ENCODE data around the gene CYB561A3.

Gene CYB561A3

DNA sequence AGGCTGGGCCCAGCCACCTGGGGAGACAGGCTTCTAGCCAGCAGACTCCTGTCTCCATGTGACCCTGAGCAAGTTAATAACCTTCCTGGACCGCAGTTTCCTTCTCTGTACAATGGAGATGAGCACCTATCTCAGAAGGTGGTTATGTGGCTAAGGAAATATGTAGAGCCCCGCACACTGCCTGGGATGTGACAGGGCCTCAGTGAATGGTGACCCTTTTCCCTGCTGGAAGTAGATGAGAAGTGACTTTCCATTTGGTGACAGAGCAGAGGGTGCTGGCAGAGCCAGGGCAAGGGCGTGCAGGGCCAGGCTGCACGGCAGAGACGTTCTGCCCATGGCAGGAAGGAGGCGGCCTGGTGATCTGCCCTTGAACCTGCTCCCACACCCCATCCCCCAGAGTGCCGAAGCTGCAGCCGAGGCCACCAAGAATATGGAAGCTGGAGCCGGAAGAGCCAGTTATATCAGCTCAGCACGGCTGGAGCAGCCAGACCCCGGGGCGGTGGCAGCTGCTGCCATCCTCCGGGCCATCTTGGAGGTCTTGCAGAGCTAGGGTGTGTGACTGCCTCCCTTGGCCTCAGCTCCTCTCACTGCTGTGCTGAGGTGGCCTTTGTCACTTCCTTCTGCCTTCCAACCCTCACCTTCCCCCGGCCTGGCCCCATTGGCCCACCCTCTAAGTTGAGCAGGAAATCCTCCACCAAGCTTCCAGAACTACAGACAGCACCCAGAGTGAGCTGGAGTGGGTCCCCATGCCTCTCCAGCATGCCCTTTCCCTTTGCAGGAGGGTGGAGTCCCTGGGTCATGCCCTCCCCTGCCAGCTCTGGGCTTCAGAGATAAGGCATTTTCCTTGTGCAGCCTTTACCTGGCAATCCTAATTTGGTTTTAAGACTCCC lies 15.5 kb downstream of the CYB561A3 start:
- no peak overlapping the region for H3K4me3 ChIP-seq (ENCODE audit: low read depth, low read length)
- no peak for DNase-seq (ENCODE audit: low read depth)
- TF ChIP-seq, protein P1, sequence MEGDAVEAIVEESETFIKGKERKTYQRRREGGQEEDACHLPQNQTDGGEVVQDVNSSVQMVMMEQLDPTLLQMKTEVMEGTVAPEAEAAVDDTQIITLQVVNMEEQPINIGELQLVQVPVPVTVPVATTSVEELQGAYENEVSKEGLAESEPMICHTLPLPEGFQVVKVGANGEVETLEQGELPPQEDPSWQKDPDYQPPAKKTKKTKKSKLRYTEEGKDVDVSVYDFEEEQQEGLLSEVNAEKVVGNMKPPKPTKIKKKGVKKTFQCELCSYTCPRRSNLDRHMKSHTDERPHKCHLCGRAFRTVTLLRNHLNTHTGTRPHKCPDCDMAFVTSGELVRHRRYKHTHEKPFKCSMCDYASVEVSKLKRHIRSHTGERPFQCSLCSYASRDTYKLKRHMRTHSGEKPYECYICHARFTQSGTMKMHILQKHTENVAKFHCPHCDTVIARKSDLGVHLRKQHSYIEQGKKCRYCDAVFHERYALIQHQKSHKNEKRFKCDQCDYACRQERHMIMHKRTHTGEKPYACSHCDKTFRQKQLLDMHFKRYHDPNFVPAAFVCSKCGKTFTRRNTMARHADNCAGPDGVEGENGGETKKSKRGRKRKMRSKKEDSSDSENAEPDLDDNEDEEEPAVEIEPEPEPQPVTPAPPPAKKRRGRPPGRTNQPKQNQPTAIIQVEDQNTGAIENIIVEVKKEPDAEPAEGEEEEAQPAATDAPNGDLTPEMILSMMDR (conservative IDR thresholded peaks at IDR 0.05; ENCODE audit: low read depth, low read length): no peak

DNA sequence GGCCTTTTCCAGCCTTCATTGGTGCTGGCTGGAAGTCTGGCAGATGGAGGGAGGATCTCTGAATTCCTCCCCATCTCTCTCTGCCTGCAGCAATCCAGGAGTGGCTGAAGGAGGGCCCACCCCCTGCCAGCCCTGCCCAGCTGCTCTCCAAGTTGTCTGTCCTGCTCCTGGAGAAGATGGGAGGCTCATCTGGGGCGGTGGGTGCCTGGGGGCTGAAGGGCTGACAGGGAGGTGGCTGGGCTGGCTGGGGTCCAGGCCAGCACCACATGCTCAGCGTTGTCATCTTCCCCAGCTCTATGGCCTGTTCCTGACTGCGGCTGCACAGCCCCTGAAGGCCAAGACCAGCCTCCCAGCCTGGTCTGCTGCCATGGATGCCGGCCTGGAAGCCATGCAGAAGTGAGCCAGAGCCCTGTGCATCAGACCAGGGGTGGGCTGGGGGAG lies 16.5 kb downstream of the CYB561A3 start:
- TF ChIP-seq, protein P1 (conservative IDR thresholded peaks at IDR 0.05; ENCODE audit: low read depth, low read length): no peak
- no peak for DNase-seq (ENCODE audit: low read depth)
- H3K4me3 ChIP-seq (ENCODE audit: low read depth, low read length): no peak overlapping the region

DNA sequence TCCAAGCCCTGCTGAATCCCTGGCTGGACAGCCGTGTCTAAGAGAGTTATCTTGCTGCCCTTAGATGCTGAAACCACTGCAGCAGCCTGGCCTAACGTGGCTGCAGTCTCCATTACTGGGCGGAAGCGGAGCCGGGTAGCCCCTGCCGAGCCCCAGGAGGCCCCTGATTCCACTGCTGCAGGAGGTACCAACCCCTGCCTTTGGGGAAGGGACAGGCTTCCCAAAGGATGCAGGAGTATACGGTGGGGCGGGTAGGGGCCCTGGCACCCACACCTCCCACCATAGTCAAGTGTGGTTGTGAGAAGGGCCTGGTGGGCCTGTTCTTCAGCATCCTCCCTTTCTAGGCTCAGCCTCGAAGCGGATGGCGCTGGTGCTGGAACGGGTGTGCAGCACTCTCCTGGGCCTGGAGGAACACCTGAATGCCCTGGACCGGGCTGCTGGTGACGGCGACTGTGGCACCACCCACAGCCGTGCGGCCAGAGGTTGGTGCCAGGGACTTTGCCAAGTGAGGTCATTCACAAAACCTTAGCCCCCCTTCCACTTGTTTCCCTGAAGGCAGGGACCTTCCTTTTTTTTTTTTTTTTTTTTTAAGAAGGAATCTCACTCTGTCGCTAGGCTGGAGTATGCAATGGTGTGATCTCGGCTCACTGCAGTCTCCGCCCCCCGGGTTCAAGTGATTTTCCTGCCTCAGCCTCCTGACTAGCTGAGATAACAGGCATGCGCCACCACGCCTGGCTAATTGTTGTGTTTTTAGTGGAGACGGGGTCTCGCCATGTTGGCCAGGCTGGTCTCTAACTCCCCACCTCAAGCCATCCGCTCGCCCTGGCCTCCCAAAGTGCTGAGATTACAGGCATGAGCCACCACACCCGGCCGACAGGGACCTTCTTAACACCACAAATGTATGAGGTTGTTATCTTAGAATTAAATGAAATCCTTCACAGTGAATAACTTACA lies 17.6 kb downstream of the CYB561A3 start:
- H3K4me3 ChIP-seq (ENCODE audit: low read depth, low read length): no peak overlapping the region
- DNase-seq (ENCODE audit: low read depth): no peak
- TF ChIP-seq, protein P1 (conservative IDR thresholded peaks at IDR 0.05; ENCODE audit: low read depth, low read length): no peak

DNA sequence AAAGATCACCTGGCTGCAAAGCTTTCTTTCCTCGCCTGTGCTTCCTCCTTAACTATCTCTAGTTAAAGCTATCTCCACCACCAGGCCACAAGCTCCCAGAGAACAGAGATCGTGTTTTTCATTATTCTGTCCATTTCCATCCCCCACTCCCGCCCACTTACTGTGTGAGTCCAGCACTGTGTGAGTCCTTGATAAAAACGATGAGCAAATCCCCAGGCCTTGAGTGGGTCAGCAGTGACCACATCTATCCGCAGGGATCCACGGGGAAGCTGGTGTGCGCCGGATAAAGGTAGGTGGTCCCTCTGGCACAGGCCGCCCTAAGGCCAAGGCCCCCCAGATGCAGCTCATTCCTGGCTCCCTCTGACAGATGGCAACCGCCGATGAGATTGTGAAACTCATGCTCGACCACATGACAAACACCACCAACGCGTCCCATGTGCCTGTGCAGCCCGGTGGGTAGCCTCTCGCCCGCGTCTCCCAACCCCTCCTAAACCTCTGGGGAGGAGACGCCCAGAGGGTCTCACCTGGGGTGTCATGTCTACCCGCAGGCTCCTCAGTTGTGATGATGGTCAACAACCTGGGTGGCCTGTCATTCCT lies 19.4 kb downstream of the CYB561A3 start:
- no peak for DNase-seq (ENCODE audit: low read depth)
- TF ChIP-seq, protein P1 (conservative IDR thresholded peaks at IDR 0.05; ENCODE audit: low read depth, low read length): no peak
- no peak overlapping the region for H3K4me3 ChIP-seq (ENCODE audit: low read depth, low read length)

DNA sequence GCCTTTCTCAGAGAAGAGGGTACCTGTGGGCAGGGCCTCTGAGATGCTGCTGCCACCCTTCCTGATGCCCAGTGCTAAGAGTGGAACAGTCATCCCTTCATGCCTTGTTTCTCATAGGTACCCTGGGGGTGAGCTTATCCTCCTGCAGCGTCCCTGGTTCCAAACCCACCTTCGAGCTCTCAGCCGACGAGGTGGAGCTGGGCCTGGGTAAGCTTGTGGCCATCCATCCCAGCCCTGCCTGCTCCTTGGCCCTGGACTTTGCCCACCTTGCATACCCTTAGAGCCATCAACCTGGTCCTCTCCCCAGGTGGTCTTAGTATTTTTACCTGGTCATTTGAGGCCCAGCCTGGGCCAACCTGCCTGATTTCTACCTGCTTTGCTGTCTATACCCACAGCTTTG lies 20.0 kb downstream of the CYB561A3 start:
- H3K4me3 ChIP-seq (ENCODE audit: low read depth, low read length): no peak overlapping the region
- DNase-seq (ENCODE audit: low read depth): no peak

DNA sequence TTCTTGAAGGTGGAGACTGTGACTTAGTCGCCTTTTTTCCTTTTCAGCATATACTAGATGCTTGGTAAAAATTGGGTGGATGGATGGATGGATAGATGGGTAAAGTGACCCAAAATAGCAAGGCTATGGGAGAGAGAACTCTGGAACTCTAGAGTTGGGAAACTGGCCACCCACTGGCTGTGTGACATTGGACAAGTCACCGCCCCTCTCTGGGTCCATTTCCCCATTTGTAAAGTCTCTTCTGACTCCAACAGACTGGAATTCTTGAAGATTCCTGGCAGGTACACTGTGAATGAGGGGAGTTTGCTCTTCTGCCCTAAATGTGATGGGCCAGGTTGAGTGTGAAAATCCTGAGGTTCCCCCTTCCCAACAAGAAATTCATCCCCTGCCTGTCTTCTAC lies 20.7 kb downstream of the CYB561A3 start:
- TF ChIP-seq, protein P1 (conservative IDR thresholded peaks at IDR 0.05; ENCODE audit: low read depth, low read length): no peak
- DNase-seq (ENCODE audit: low read depth): no peak

More for the DNA sequence above, 20.0 kb downstream of the CYB561A3 start:
- TF ChIP-seq, protein P1 (conservative IDR thresholded peaks at IDR 0.05; ENCODE audit: low read depth, low read length): no peak

More for the DNA sequence above, 20.7 kb downstream of the CYB561A3 start:
- no peak overlapping the region for H3K4me3 ChIP-seq (ENCODE audit: low read depth, low read length)

Data from choroid plexus epithelial cell (primary cell).